ENCODE results near the gene UNC13D. TPM values are rescaled to one million over a fixed set of nuclear protein-coding genes. Genes with fewer than 3 reads are reported as not detected.

Gene UNC13D
- total RNA-seq, 1 donor from 2014 or later: 1.6 TPM

DNA sequence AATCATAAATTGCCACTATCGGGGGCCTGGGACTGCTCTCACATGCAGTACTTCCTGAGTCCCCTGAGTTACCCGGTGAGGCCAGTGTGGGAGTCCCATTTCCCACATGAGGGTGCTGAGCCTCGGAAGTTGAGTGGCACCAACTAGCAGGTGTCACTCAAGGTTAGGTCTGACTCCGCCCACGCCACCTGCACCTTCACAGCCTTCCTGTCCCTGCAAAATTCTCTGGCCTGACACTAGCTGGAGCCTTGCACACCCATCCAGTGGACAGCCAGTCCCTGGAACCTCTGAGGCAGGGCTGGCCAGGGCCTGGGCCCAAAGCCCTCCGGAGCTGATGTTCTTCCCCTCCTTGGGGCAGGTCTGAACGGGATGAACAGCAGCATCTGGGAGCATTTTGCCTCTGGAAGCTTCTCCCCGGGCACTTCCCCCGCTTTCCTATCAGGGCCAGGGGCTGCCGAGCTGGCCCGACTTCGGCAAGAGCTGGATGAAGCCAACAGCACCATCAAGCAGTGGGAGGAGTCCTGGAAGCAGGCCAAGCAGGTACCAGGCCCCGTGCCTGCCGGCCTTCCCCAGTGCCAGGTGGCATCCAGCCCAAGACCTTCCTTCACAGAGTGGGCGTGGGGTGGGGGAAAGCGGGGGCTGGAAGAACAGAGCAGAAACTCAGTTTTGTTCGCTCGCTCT lies 21.9 kb downstream of the UNC13D start:
- Histone ChIP-seq H3K4me1 (ENCODE audit: control insufficient read depth in 3 of 3, insufficient read depth in 3 of 3, low read length in 3 of 3) (peaks cover 6 to 9% (median 7%) of the 10 kb centered on the region in 3 donors), H3K27ac (ENCODE audit: low read depth, low read length) (no peak overlapping the region)

DNA sequence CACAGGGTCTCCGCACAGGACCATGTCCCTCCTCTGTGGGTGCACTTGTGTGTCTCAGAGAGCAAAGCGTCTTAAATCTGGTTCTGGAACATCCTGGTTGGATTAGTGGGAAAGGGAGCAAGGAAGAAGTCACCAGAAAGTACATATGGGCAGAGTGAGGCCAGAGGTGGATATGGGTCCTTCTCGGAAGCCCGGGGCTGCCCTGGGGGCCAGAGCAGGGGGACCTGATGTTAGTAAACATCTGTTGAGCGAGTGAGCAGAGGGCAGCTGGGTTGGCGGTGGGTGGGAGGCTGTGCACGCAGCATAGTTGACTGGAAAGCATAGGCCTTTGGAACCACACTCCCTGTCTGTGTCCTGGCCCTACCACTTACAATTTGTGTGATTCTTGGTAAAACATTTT lies 22.7 kb downstream of the UNC13D start:
- H3K9ac ChIP-seq (ENCODE audit: low read depth in 1 of 3, low read length in 3 of 3): no peak overlapping the region
- no peaks in the 10 kb centered on the region for H3K27me3 ChIP-seq (ENCODE audit: control insufficient read depth in 3 of 3, insufficient read depth in 3 of 3, low read length in 3 of 3)
- no peaks in the 10 kb centered on the region for H3K9me3 ChIP-seq (ENCODE audit: control insufficient read depth in 3 of 3, low read length in 3 of 3)
- peaks cover 65 to 79% (median 73%) of the 10 kb centered on the region in 3 donors for H3K36me3 ChIP-seq (ENCODE audit: control insufficient read depth in 3 of 3, insufficient read depth in 3 of 3, low read length in 3 of 3)
- H3K4me3 ChIP-seq (ENCODE audit: low read length in 3 of 3): no peak overlapping the region
- H3K4me1 ChIP-seq (ENCODE audit: control insufficient read depth in 3 of 3, insufficient read depth in 3 of 3, low read length in 3 of 3): peaks cover 0 to 2% (median 0%) of the 10 kb centered on the region in 3 donors
- H3K27ac ChIP-seq (ENCODE audit: low read depth, low read length): no peak overlapping the region

More for the DNA sequence above, 21.9 kb downstream of the UNC13D start:
- Histone ChIP-seq H3K9me3 (ENCODE audit: control insufficient read depth in 3 of 3, low read length in 3 of 3) (no peaks in the 10 kb centered on the region), H3K36me3 (ENCODE audit: control insufficient read depth in 3 of 3, insufficient read depth in 3 of 3, low read length in 3 of 3) (peaks cover 58 to 75% (median 66%) of the 10 kb centered on the region in 3 donors), H3K4me3 (ENCODE audit: low read length in 3 of 3) (no peak overlapping the region), H3K27me3 (ENCODE audit: control insufficient read depth in 3 of 3, insufficient read depth in 3 of 3, low read length in 3 of 3) (no peaks in the 10 kb centered on the region), H3K9ac (ENCODE audit: low read depth in 1 of 3, low read length in 3 of 3) (no peak overlapping the region)

DNA sequence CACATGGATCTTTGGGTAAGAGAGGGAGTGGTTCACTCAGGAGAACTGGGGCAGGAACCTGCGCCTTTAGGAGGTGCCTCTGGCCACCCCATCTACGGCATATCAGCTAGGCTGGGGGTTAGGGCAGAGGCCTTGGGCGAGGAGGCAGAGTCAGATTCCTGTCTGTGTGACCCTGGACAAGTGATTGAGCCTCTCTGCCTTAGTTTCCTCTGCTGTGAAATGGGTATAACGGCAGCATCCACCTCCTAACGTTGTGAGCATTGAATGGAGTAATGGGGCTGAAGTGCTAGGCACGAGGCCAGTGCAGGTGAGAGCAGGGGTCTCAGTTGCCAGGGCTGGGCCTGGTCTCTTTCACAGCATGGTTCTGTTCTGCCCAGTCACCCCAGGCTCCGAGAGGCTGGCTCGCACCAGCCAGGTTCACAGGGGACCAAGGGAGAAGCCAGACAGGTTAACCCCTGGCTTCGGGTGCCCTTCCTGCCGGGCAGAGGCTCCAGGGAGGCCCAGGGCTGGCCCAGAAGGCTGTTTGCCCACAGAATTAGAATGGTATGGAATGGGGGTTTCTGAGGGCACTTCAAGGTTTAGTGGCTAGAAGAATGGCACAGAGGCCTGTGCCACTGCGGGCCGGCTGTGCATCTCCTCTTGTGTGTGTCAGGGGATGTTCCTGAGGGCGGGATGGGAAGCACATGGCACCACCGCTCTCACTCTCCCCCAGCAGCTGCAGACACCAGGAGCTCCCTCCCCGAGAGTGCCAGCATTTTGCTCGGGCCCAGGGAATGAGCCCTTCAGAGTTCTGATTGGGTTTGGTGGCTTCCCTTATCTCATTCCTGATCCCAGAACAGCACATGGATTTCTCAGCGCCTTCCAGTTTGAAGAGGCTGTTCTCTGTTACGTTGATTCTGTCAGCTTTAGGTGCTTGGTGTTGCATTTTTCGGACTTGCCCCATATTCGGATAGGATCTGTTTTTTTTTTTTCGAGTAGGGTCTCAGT lies 23.8 kb downstream of the UNC13D start:
- Histone ChIP-seq H3K27ac (ENCODE audit: low read depth, low read length) (no peak overlapping the region), H3K4me1 (ENCODE audit: control insufficient read depth in 3 of 3, insufficient read depth in 3 of 3, low read length in 3 of 3) (no peaks in the 10 kb centered on the region), H3K9ac (ENCODE audit: low read depth in 1 of 3, low read length in 3 of 3) (no peak overlapping the region), H3K36me3 (ENCODE audit: control insufficient read depth in 3 of 3, insufficient read depth in 3 of 3, low read length in 3 of 3) (peaks cover 71 to 78% (median 75%) of the 10 kb centered on the region in 3 donors), H3K9me3 (ENCODE audit: control insufficient read depth in 3 of 3, low read length in 3 of 3) (no peaks in the 10 kb centered on the region), H3K27me3 (ENCODE audit: control insufficient read depth in 3 of 3, insufficient read depth in 3 of 3, low read length in 3 of 3) (no peaks in the 10 kb centered on the region), H3K4me3 (ENCODE audit: low read length in 3 of 3) (no peak overlapping the region)

- no peaks in the 10 kb centered on the region for H3K9me3 ChIP-seq (ENCODE audit: control insufficient read depth in 3 of 3, low read length in 3 of 3)
Measured at GRCh38 chr17:75819678-75820077, 24.5 kb downstream of the UNC13D start.

GRCh38 chr17:75819116-75819515 lies 25.1 kb downstream of the UNC13D start:
- Histone ChIP-seq H3K4me1 (ENCODE audit: control insufficient read depth in 3 of 3, insufficient read depth in 3 of 3, low read length in 3 of 3) (no peaks in the 10 kb centered on the region), H3K9me3 (ENCODE audit: control insufficient read depth in 3 of 3, low read length in 3 of 3) (no peaks in the 10 kb centered on the region), H3K27ac (ENCODE audit: low read depth, low read length) (no peak overlapping the region), H3K36me3 (ENCODE audit: control insufficient read depth in 3 of 3, insufficient read depth in 3 of 3, low read length in 3 of 3) (peaks cover 81 to 85% (median 83%) of the 10 kb centered on the region in 3 donors), H3K4me3 (ENCODE audit: low read length in 3 of 3) (no peak overlapping the region), H3K27me3 (ENCODE audit: control insufficient read depth in 3 of 3, insufficient read depth in 3 of 3, low read length in 3 of 3) (no peaks in the 10 kb centered on the region), H3K9ac (ENCODE audit: low read depth in 1 of 3, low read length in 3 of 3) (peak overlapping the region in 1 of 3 donors; percentile 25)

More at GRCh38 chr17:75819678-75820077, 24.5 kb downstream of the UNC13D start:
- H3K9ac ChIP-seq (ENCODE audit: low read depth in 1 of 3, low read length in 3 of 3): no peak overlapping the region
- H3K4me1 ChIP-seq (ENCODE audit: control insufficient read depth in 3 of 3, insufficient read depth in 3 of 3, low read length in 3 of 3): no peaks in the 10 kb centered on the region
- no peak overlapping the region for H3K27ac ChIP-seq (ENCODE audit: low read depth, low read length)
- no peaks in the 10 kb centered on the region for H3K27me3 ChIP-seq (ENCODE audit: control insufficient read depth in 3 of 3, insufficient read depth in 3 of 3, low read length in 3 of 3)
- no peak overlapping the region for H3K4me3 ChIP-seq (ENCODE audit: low read length in 3 of 3)
- H3K36me3 ChIP-seq (ENCODE audit: control insufficient read depth in 3 of 3, insufficient read depth in 3 of 3, low read length in 3 of 3): peaks cover 78 to 84% (median 82%) of the 10 kb centered on the region in 3 donors

DNA sequence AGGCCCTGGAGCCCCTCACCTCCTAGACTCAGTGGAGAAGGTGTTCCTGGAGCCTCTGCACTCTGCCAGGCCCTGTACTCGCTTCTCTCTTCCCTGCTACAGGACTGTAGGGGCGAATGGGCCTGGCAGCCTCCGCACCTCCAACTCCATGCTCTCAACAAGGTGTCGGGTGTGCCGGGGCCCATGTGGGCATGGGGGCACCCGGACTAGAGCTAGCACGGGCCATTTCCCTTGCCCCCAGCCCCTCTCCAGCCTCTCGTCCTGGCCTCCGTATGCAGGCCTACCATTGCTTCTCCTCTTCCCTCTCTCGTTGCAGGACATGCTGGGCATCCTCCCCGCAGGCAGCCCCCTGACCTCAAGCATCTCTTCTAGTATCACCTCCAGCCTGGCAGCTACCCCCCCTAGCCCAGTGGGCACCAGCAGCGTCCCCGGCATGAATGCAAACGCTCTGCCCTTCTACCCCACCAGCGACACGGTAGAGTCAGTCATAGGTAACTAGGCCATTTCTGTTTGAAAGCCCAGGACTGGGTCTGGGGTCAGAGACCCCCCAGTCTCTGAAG lies 25.8 kb downstream of the UNC13D start:
- Histone ChIP-seq H3K4me1 (ENCODE audit: control insufficient read depth in 3 of 3, insufficient read depth in 3 of 3, low read length in 3 of 3) (no peaks in the 10 kb centered on the region), H3K36me3 (ENCODE audit: control insufficient read depth in 3 of 3, insufficient read depth in 3 of 3, low read length in 3 of 3) (peaks cover 81 to 88% (median 82%) of the 10 kb centered on the region in 3 donors), H3K4me3 (ENCODE audit: low read length in 3 of 3) (no peak overlapping the region), H3K9ac (ENCODE audit: low read depth in 1 of 3, low read length in 3 of 3) (peak overlapping the region in 1 of 3 donors; percentile 25), H3K9me3 (ENCODE audit: control insufficient read depth in 3 of 3, low read length in 3 of 3) (no peaks in the 10 kb centered on the region), H3K27ac (ENCODE audit: low read depth, low read length) (no peak overlapping the region), H3K27me3 (ENCODE audit: control insufficient read depth in 3 of 3, insufficient read depth in 3 of 3, low read length in 3 of 3) (no peaks in the 10 kb centered on the region)

GRCh38 chr17:75817571-75817970 lies 26.6 kb downstream of the UNC13D start:
- no peaks in the 10 kb centered on the region for H3K4me1 ChIP-seq (ENCODE audit: control insufficient read depth in 3 of 3, insufficient read depth in 3 of 3, low read length in 3 of 3)
- no peak overlapping the region for H3K27ac ChIP-seq (ENCODE audit: low read depth, low read length)
- no peaks in the 10 kb centered on the region for H3K27me3 ChIP-seq (ENCODE audit: control insufficient read depth in 3 of 3, insufficient read depth in 3 of 3, low read length in 3 of 3)
- H3K9ac ChIP-seq (ENCODE audit: low read depth in 1 of 3, low read length in 3 of 3): no peak overlapping the region
- peaks cover 82 to 89% (median 85%) of the 10 kb centered on the region in 3 donors for H3K36me3 ChIP-seq (ENCODE audit: control insufficient read depth in 3 of 3, insufficient read depth in 3 of 3, low read length in 3 of 3)
- H3K4me3 ChIP-seq (ENCODE audit: low read length in 3 of 3): no peak overlapping the region
- H3K9me3 ChIP-seq (ENCODE audit: control insufficient read depth in 3 of 3, low read length in 3 of 3): no peaks in the 10 kb centered on the region

DNA sequence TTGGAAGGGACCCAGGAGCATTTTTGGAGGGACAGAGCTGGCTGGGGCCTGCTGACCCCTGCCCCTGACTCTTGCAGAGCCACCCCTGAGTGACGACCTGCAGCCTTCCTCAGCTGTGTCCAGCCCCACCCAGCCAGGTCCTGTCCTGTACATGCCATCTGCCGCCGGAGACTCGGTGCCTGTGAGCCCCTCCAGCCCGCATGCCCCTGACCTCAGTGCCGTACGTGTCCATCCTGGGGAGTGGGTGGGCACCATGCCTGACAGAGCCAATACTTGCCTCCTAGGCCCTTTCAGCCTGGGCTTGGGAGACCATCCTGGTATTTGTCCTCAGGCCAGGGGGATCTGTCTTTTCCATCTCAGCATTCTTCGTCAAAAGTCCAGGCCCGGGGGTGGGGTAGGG lies 27.5 kb downstream of the UNC13D start:
- Histone ChIP-seq H3K4me3 (ENCODE audit: low read length in 3 of 3) (no peak overlapping the region), H3K9me3 (ENCODE audit: control insufficient read depth in 3 of 3, low read length in 3 of 3) (no peaks in the 10 kb centered on the region), H3K27me3 (ENCODE audit: control insufficient read depth in 3 of 3, insufficient read depth in 3 of 3, low read length in 3 of 3) (no peaks in the 10 kb centered on the region), H3K27ac (ENCODE audit: low read depth, low read length) (no peak overlapping the region), H3K4me1 (ENCODE audit: control insufficient read depth in 3 of 3, insufficient read depth in 3 of 3, low read length in 3 of 3) (no peaks in the 10 kb centered on the region), H3K36me3 (ENCODE audit: control insufficient read depth in 3 of 3, insufficient read depth in 3 of 3, low read length in 3 of 3) (peaks cover 82 to 93% (median 87%) of the 10 kb centered on the region in 3 donors), H3K9ac (ENCODE audit: low read depth in 1 of 3, low read length in 3 of 3) (peak overlapping the region in 1 of 3 donors; percentile 8)

GRCh38 chr17:75815399-75815798 lies 28.8 kb downstream of the UNC13D start:
- Histone ChIP-seq H3K27me3 (ENCODE audit: control insufficient read depth in 3 of 3, insufficient read depth in 3 of 3, low read length in 3 of 3) (no peaks in the 10 kb centered on the region), H3K9me3 (ENCODE audit: control insufficient read depth in 3 of 3, low read length in 3 of 3) (no peaks in the 10 kb centered on the region), H3K9ac (ENCODE audit: low read depth in 1 of 3, low read length in 3 of 3) (no peak overlapping the region), H3K4me1 (ENCODE audit: control insufficient read depth in 3 of 3, insufficient read depth in 3 of 3, low read length in 3 of 3) (no peaks in the 10 kb centered on the region), H3K27ac (ENCODE audit: low read depth, low read length) (no peak overlapping the region), H3K36me3 (ENCODE audit: control insufficient read depth in 3 of 3, insufficient read depth in 3 of 3, low read length in 3 of 3) (peaks cover 73 to 85% (median 78%) of the 10 kb centered on the region in 3 donors), H3K4me3 (ENCODE audit: low read length in 3 of 3) (no peak overlapping the region)
